Forelimb muscle (tissue), 1 donor: ENCODE measurements around the gene KIF2C. TPM values are rescaled to one million over a fixed set of nuclear protein-coding genes. Genes with fewer than 3 reads are reported as not detected.
"Not testable (repeated sequence)": the region's sequence is repeated elsewhere in the genome, so short reads cannot be mapped to it uniquely, and the experiment has no call there.

Source experiments
- DNase-seq: peaks from one replicate; pipeline ENCODE4 v3.0.0-alpha.2; 2013; ENCODE audit warnings: low read depth
- polyA plus RNA-seq: library from polyadenylated mRNA; unstranded; fragments of 120-200 nt; gene quantifications from one replicate; pipeline ENCODE4 v1.2.1, GENCODE V29; 2013; ENCODE audit not compliant: insufficient read length

The KIF2C gene
- polyA plus RNA-seq, 1 donor, result 9.8 TPM

DNA sequence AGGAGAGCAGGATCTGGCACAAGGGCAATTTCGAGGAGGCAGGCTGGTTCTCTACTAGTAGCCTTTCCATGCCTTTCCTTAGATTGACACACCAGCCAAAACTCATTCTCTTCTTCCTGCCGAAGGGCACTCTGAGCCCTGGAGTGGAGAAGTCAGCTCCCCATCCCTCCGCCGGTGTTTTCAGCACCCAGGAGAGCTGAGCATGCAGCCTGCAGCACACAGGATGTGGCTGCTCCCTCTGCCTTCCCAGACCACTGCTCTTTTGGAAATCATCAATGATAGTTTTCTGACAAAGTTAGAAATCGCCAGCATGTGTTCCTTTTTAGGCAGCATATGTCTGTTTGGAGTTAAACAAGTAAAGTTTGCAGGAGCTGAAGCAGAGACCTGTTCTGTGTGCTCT, 20.3 kb upstream of the KIF2C start:
- no peak for DNase-seq

GRCh38 chr1:44720281-44720680, 19.4 kb upstream of the KIF2C start:
- DNase-seq, result no peak

DNA sequence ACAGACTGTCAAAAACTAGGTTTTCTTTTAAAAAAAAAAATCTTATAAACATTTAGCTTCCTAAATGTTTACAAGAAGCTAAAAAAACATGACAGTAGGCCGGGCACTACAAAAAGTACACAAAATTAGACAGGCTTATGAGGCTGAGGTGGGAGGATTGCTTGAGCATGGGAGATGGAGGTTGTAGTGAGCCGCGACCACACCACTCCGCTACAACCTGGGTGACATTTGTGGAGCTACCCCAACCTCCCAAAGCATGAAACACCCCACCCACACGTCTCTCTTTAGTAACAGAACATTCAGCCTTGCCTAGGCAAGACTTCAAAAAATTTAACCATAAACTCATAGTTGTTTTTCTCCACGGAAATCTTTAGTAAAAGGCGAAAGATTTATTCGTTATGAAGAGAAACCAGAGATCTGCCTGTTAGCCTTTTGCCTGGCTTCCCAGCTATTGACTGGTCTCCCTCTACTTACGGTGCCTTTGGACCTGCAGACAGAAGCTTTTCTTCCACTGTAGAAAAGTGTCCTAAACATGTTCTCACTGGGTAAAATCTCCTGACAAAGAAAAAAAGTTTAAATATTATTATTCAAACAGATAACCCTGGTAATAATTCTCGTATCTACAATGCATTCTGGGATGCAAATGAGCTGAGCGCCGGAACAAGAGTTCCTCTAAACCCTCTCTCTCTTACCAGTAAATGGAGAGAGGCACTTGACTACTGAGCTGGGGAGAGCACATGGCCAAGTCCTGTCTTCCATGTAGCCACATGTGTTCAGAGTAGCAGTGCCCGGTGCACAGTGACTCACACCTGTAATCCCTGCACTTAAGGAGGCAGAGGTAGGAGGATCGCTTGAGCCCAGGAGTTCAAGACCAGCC, 17.9 kb upstream of the KIF2C start:
- DNase-seq, result no peak

GRCh38 chr1:44723064-44723463, 16.6 kb upstream of the KIF2C start:
- no peak for DNase-seq

GRCh38 chr1:44723496-44724295, 15.9 kb upstream of the KIF2C start:
- DNase-seq, result no peak

- no peak for DNase-seq
Observed at GRCh38 chr1:44724296-44724954, 15.2 kb upstream of the KIF2C start.

DNA sequence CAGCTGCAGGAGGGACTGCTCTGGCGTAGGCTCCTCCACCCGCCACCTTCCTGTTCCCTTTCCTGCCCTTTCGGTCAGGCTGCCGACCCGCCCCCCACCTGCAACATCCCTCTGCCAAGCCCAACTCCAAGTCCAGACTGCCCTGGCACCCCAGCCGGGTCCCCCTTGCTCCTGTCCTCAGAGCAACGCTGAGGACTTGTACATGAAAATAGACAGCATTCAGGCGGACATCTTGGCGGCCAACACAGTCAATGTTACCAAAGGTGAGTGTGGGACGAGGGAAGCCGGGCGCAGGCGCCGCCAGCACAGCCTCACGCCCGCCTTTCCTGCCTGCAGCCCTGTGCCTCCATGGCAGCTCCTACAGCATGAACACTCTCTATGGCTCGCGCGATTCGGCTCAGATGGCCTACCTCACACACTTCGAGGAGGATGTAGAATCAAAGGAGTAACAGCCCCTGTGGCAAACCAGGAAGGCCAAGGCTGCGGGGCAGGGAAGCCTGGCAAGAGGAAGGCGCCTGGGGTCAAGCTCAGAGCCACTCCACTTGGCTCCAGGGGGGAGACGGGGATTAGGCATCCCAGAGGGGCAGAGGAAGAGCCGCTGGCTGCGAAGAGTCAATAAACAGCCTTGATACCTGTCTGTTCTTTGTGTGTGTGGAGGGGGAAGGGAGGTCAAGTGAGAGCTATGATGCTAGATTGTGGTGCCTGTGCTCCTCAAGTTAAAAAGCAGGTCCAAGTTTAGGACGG, 14.5 kb upstream of the KIF2C start:
- no peak for DNase-seq

GRCh38 chr1:44730741-44731512, 8.7 kb upstream of the KIF2C start, which contains the start of gene RNU5D-1:
Gene RNU5D-1, minus strand, starts transcription at chr1:44731170.
- DNase-seq, result peak; percentile 93

GRCh38 chr1:44733365-44733764, 6.3 kb upstream of the KIF2C start:
- DNase-seq, result no peak

DNA sequence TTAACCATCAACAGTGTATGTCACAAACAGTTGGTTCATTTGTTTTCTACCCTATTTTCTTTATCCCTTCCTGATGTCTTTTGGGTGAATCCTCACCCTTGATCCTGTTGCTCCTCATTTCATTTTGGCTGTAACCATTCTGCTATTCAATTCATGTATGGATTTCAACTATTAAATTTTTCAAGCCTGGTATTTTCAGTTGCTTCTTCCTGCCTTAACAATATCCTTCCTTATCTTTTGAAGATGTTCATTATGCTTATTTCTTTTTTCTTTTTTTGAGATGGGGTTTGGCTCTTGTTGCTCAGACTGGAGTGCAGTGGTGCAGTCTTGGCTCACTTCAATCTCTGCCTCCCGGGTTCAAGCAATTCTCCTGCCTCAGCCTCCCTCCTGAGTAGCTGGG, 5.9 kb upstream of the KIF2C start:
- DNase-seq, result no peak

DNA sequence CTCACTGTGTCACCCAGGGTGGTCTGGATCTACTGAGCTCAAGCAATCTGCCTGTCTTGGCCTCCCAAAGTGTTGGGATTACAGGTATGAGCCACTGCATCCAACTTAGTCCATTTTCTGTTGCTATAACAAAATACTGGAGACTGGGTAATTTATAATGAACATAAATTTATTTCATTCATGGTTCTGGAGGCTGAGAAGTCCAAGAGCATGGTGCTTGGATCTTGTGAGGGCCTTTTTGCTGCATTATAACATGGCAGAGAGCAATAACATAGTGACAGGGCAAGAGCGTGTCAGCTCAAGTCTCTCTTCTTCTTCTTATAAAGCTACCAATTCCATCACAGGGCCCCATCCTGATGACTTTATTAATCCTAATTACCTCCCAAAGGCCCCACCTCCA, 3.6 kb upstream of the KIF2C start:
- no peak for DNase-seq

- DNase-seq, result not testable (repeated sequence)
Observed at GRCh38 chr1:44738953-44739306, 707 bp upstream of the KIF2C start.

GRCh38 chr1:44740179-44740617, 561 bp downstream of the KIF2C start:
- no peak for DNase-seq

DNA sequence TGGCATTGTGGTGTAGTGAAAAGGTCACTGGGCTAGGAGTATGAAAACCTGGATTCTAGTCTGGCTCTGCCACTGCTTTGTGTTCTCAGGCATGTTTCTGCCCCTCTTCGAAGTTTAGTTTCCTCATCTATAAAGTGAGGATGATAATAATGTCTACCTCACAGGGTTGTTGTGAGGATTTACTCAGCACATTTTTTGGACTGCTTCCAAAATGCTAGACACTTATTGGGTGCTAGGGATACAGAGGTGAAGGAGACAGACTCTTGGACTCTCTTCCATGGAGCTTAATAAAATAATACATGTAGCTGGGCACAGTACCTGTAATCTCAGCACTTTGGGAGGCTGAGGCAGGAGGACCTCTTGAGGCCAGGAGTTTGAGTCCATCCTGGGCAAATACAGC, 3.6 kb downstream of the KIF2C start:
- no peak for DNase-seq

DNA sequence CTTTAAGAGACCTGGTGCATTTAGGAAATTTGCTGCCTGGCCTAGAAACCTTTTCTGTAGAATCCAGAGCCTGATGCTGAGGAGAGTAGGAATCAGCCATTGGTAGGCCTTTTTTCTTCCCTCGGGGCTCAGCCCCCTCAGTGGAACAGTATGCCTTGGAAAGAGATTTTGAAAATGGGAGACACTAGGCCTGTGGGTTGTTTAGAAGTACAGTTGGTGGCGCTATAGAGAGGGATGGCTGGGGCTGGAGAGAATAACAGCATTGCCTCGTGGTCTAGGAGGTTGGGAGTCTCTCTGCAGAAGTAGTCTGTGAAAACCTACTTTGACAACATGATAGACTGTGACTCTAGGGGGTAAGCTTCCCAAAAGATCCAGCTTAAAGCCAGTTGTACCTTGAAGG, 8.2 kb downstream of the KIF2C start:
- no peak for DNase-seq

- DNase-seq, result no peak
Observed at GRCh38 chr1:44757420-44757819, 17.8 kb downstream of the KIF2C start.

DNA sequence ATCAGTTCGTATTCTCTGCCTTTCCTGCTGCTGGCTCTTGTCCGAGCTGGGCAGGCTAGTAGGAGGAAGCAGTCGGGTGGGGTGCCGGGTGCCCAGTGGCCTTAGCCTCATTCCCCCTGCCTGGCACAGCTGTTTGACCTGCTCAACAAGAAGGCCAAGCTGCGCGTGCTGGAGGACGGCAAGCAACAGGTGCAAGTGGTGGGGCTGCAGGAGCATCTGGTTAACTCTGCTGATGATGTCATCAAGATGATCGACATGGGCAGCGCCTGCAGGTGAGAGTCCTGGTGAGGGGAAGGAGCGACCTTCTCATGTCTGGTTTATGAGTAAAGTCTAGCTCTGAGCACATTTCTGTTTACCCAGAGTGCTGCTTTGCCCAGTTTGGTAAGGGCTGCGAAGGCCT, 19.4 kb downstream of the KIF2C start:
- DNase-seq, result no peak

- no peak for DNase-seq
Observed at GRCh38 chr1:44760876-44761275, 21.2 kb downstream of the KIF2C start.

GRCh38 chr1:44766421-44766820, 26.8 kb downstream of the KIF2C start:
- DNase-seq, result not testable (repeated sequence)

- peak; percentile 89 for DNase-seq
Observed at GRCh38 chr1:44775078-44775929, 35.7 kb downstream of the KIF2C start, which contains the start of gene RPS8. Gene RPS8, plus strand, starts transcription at chr1:44775540. Its CDS starts 57 bp downstream, at chr1:44775597.
